Activated naive CD8-positive, alpha-beta T cell treated with anti-CD3 and anti-CD28 coated beads, Interleukin-2, amount 10 ng/mL, durations not matched to agents 7 days and 5 days (primary cell): Measurements from ENCODE around the gene ABHD15. TPM values are rescaled to one million over a fixed set of nuclear protein-coding genes. Genes with fewer than 3 reads are reported as not detected.
A peak's percentile ranks its signal among the peaks of the same experiment; 100 is the strongest.

Source experiments
- ATAC-seq: fragments of 150-1000 bp; cut with Tn5 transposase; one replicate; pipeline ENCODE4 v1.10.0; 2021; ENCODE audit warnings: low read depth, moderate library complexity
- POLR2A ChIA-PET: fragments of 350-600 bp; sonication (Branson Sonifier 250); formaldehyde crosslinking; loops from one replicate; lab custom pipeline; 2021; ENCODE audit warnings: antibody characterized with exemption; lab: Charles Lee
- DNase-seq: peaks from one replicate; pipeline ENCODE4 v3.0.0; 2021
- H3K27ac Mint-ChIP-seq: one replicate; pipeline ENCODE4 v1.8.0; 2022; ENCODE audit warnings: mild to moderate bottlenecking, mixed read lengths
- H3K27me3 Mint-ChIP-seq: one replicate; pipeline ENCODE4 v1.8.0; 2022; ENCODE audit warnings: mild to moderate bottlenecking, moderate library complexity, mixed read lengths
- H3K36me3 Mint-ChIP-seq: one replicate; pipeline ENCODE4 v1.8.0; 2021; ENCODE audit warnings: mild to moderate bottlenecking, mixed read lengths
- H3K4me1 Mint-ChIP-seq: one replicate; pipeline ENCODE4 v1.8.0; 2021; ENCODE audit warnings: mixed read lengths
- H3K4me3 Mint-ChIP-seq: one replicate; pipeline ENCODE4 v1.8.0; 2022; ENCODE audit warnings: mild to moderate bottlenecking, moderate library complexity, mixed read lengths
- H3K9me3 Mint-ChIP-seq: one replicate; pipeline ENCODE4 v1.8.0; 2021; ENCODE audit warnings: mixed read lengths
- total RNA-seq, 2 experiments: library from RNA; stranded (reverse); gene quantifications; one replicate each; pipeline ENCODE4 v1.2.3, GENCODE V29; 2021

ABHD15 gene
- total RNA-seq, 2 experiments from 2014 or later = 20.0 to 20.4 TPM

DNA sequence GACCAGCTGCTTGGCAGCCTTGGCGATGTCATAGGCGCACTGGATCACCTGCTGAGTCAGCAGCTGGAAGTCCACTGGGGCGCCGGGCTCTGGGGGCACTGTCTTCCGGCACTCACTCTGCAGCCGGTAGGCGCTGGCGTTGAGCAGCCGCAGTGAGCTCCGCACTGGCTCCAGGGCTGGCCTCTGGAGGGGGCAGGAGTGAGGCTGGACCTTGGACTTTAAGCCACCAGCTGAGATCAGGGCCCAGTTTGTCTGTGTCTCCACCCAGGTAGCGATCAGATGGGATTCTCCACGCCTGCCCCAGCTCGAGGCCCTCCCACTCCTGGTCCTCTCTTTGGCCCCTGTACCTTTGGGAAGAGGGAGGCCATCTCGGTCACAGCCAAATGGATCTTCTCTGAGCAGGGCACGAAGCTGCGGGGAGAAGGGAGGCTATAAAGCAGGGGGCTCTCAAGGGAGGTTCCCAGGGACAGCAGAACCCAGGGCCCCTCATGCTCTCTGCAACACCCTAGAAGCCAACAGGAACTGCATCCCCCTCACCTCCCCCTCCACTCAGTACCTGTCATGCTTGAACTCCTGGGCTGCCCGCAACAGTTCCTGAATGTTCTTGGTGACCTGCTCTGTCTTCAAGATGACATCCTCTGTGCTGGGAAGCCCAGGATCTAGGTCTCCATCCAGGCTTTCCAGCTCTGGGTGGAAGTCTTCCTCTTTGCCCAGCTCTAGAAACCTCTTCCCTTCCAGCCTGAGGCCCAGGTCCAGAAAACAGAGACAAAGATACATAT is 8.1 kb upstream of the ABHD15 start:
- Mint-ChIP-seq H3K27ac (no peak overlapping the region), H3K27me3 (no peaks in the 10 kb centered on the region), H3K4me3 (no peak overlapping the region), H3K9me3 (no peaks in the 10 kb centered on the region), H3K4me1 (peaks cover 6% of the 10 kb centered on the region), H3K36me3 (peaks cover 11% of the 10 kb centered on the region)
- POLR2A ChIA-PET = interaction anchor here (1.3 kb wide), 1 partner anchor 13 kb away, joined by 5 read pairs; no protein-coding TSS in a partner anchor
- peak; percentile 27 for DNase-seq
- ATAC-seq = no peak

GRCh38 chr17:29573871-29574731 is 7.3 kb upstream of the ABHD15 start:
- Mint-ChIP-seq H3K27me3 (no peaks in the 10 kb centered on the region), H3K4me3 (no peak overlapping the region), H3K27ac (no peak overlapping the region), H3K36me3 (peaks cover 9% of the 10 kb centered on the region), H3K4me1 (peaks cover 9% of the 10 kb centered on the region), H3K9me3 (no peaks in the 10 kb centered on the region)
- ATAC-seq (no peak), DNase-seq (peak; percentile 26)
- POLR2A ChIA-PET = interaction anchor here (1.3 kb wide), 1 partner anchor 14 kb away, joined by 5 read pairs; no protein-coding TSS in a partner anchor

DNA sequence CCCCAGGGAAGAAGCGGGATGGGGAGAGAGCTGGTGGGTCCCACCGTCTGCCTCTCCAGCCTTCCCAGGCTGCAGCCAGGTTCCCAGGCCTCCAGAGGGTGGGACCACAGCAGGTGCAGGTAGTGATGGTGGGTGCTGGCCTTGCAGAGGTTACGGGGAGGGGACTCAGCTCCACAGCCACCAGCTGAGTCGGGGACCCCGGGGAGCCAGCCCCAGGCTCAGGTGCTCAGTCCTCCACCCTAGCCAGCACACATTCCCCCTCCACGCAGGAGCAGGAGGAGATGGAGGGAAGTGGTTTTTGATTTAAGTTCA is 6.7 kb upstream of the ABHD15 start:
- POLR2A ChIA-PET = interaction anchor here (1.3 to 2.7 kb wide), 2 partner anchors 14 to 15 kb away, joined by 5 to 7 read pairs; no protein-coding TSS in a partner anchor
- Mint-ChIP-seq H3K9me3 (no peaks in the 10 kb centered on the region), H3K27ac (no peak overlapping the region), H3K36me3 (peaks cover 9% of the 10 kb centered on the region), H3K4me3 (no peak overlapping the region), H3K27me3 (no peaks in the 10 kb centered on the region), H3K4me1 (peaks cover 11% of the 10 kb centered on the region)
- DNase-seq (no peak), ATAC-seq (no peak)

DNA sequence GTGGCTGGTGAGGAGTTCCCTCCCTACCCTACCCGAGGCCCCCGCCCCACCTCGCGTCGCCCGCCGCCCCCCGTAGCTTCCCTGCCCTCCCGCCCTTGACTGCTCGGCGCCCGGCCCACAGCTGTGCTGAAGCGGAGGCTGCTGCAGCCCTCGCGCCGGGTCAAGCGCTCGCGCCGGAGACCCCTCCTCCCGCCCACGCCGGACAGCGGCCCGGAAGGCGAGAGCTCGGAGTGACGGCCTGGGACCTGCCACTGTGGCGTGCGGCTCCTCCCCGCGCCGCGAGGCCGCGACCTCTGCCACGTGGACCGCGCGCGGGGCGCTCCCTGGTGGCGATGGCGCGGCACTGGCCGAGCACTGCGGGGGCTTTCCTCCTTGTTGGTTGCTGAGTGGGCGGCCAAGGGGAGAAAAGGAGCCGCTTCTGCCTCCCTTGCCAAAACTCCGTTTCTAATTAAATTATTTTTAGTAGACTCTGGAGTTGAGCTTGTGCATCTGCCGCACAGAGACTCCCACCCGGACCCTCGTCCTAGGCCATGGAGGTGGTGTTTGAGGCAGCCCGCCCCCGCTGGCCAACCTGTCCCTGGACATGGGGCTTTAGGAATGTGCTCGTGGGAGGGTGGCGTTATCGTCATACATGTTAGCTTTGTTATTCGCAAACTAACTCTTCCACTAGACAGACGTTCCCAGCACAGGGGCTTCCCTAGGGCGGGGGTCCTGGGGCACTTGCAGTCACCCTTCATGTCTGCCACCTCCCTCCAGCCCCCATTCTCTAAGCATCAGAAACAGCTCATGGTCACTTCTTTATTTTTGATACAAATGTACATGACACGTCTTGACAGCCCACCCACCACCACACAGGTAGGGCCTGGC is 6.1 kb upstream of the ABHD15 start:
- Mint-ChIP-seq H3K36me3 (peaks cover 9% of the 10 kb centered on the region), H3K9me3 (no peaks in the 10 kb centered on the region), H3K4me3 (no peak overlapping the region), H3K4me1 (peaks cover 13% of the 10 kb centered on the region), H3K27me3 (no peaks in the 10 kb centered on the region), H3K27ac (no peak overlapping the region)
- peak; percentile 81 for DNase-seq
- POLR2A ChIA-PET = interaction anchor here (1.6 to 2.7 kb wide), 2 partner anchors 15 to 19 kb away, joined by 4 to 7 read pairs; no protein-coding TSS in a partner anchor
- peak; percentile 17 for ATAC-seq

- ATAC-seq (no peak), DNase-seq (peak; percentile 43)
- Mint-ChIP-seq H3K4me1 (peaks cover 13% of the 10 kb centered on the region), H3K27ac (no peak overlapping the region), H3K27me3 (no peaks in the 10 kb centered on the region), H3K36me3 (peaks cover 9% of the 10 kb centered on the region), H3K4me3 (no peak overlapping the region), H3K9me3 (no peaks in the 10 kb centered on the region)
- POLR2A ChIA-PET = interaction anchor here (1.6 to 2.7 kb wide), 2 partner anchors 16 to 20 kb away, joined by 4 to 7 read pairs; no protein-coding TSS in a partner anchor
Measured at GRCh38 chr17:29571883-29572681, 5.2 kb upstream of the ABHD15 start.

- POLR2A ChIA-PET = interaction anchor here (2.7 kb wide), 1 partner anchor 16 kb away, joined by 7 read pairs; no protein-coding TSS in a partner anchor
- Mint-ChIP-seq H3K27me3 (no peaks in the 10 kb centered on the region), H3K27ac (no peak overlapping the region), H3K4me1 (peaks cover 13% of the 10 kb centered on the region), H3K9me3 (no peaks in the 10 kb centered on the region), H3K36me3 (peaks cover 9% of the 10 kb centered on the region), H3K4me3 (no peak overlapping the region)
- no peak for ATAC-seq
- DNase-seq = no peak
Measured at GRCh38 chr17:29571486-29571882, 4.6 kb upstream of the ABHD15 start.

- Mint-ChIP-seq H3K27me3 (no peaks in the 10 kb centered on the region), H3K4me3 (peak overlapping the region; percentile 23), H3K36me3 (peaks cover 9% of the 10 kb centered on the region), H3K4me1 (peaks cover 16% of the 10 kb centered on the region), H3K9me3 (no peaks in the 10 kb centered on the region), H3K27ac (no peak overlapping the region)
- ATAC-seq = no peak
- POLR2A ChIA-PET = interaction anchor here (0.6 to 5.8 kb wide), 4 partner anchors 11 to 22 kb away, joined by 4 to 45 read pairs (median 20); partner anchors contain the start of gene ANKRD13B
- DNase-seq = peak; percentile 17
Measured at GRCh38 chr17:29570521-29570920, 3.7 kb upstream of the ABHD15 start.

DNA sequence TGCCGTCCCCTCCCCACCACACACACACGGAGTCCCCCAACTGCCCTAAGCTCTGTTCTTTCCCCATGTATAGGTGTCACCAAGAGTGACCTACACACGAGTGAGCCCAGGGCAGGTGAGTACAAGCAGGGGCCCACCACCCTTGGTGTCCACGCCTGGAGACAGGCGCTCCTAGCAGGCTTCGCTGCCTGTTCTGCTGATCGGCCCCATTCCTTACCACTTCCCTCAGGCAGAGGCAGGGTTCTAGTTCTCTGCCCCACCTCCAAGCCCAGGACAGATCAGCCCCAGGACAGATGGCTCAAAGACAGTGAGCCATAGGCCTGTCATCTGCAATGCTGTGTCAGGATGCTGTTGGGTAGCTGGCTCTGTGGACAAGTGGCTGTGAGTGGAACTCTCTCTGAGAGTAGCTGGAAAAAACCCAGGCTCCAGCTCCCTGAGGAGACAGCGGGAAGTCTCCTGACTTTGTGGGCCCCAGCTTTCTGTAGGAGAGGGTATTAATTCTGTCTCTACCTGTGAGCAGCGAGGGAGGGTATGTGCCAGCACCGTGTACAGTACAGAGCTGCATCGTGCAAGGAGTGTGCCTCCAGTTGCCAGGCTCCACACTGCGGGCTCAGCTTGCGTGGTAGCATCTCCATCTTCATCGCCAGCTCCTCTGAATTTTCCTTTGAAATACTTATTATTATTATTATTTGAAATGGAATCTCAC is 2.6 kb upstream of the ABHD15 start:
- DNase-seq = no peak
- Mint-ChIP-seq H3K4me3 (peak overlapping the region; percentile 80), H3K36me3 (peaks cover 6% of the 10 kb centered on the region), H3K27ac (peak overlapping the region; percentile 35), H3K9me3 (no peaks in the 10 kb centered on the region), H3K27me3 (no peaks in the 10 kb centered on the region), H3K4me1 (peaks cover 20% of the 10 kb centered on the region)
- no peak for ATAC-seq
- POLR2A ChIA-PET = interaction anchor here (1.1 to 5.9 kb wide), 6 partner anchors 12 to 275 kb away, joined by 3 to 55 read pairs (median 20); partner anchors contain the start of genes ANKRD13B, NUFIP2 and TAOK1

GRCh38 chr17:29568331-29569244 is 1.8 kb upstream of the ABHD15 start, which contains the start of gene TP53I13:
Gene TP53I13, plus strand, starts transcription at chr17:29568701. Its CDS starts 58 bp downstream, at chr17:29568759.
- no peaks in the 10 kb centered on the region for H3K9me3 Mint-ChIP-seq
- H3K27me3 Mint-ChIP-seq = no peaks in the 10 kb centered on the region
- H3K27ac Mint-ChIP-seq = peak within 1 kb of the TSS; percentile 98
- DNase-seq (peak; percentile 88), ATAC-seq (peak; percentile 57)
- H3K4me1 Mint-ChIP-seq = peaks cover 26% of the 10 kb centered on the region
- peak within 1 kb of the TSS; percentile 98 for H3K4me3 Mint-ChIP-seq
- POLR2A ChIA-PET = interaction anchor here (0.7 to 5.9 kb wide), 12 partner anchors 12 to 429 kb away, joined by 3 to 55 read pairs (median 4); partner anchors contain the start of genes ANKRD13B, NUFIP2 and TAOK1
- H3K36me3 Mint-ChIP-seq = peaks cover 8% of the 10 kb centered on the region

DNA sequence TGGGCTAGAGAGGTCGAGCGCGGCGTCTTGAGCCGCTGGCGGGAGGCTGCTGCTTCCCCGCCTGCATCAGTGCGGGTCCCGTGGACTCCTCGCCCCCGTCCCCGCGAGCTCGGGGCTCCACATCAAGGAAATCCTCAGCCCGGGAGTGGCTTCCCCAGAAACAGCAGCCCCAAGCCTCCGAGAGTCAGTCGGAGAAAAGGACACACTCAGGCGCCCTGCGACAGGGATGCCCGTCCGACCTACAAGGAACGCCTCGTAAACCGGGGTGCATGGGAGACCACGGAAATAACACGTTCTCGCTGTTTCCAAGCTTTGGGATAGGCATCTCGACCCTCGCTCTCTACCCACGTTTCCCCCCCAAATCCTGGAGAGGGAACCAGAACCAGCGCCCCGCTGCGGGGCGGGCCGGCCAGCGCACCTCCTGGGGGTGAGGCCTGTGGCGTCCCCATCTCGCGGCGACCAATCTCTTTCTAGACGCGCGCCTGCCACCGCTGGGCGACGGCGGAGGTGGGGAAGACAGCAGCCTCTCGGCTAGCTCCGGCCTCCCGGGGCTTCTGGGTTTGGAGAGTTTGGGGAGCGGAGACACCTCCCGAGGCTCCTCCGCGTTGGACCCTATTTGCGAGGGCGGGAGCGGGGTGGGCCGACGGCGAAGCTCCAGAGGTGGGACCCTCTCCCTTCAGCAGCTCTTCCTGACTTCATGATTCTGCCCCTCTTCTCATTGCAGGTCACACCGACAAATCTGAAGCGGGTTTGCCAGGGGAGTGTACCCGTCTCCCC is 905 bp upstream of the ABHD15 start:
- Mint-ChIP-seq H3K27ac (peak overlapping the region; percentile 98), H3K36me3 (peaks cover 10% of the 10 kb centered on the region), H3K27me3 (no peaks in the 10 kb centered on the region), H3K4me1 (peaks cover 26% of the 10 kb centered on the region), H3K4me3 (peak overlapping the region; percentile 98), H3K9me3 (no peaks in the 10 kb centered on the region)
- DNase-seq = peak; percentile 84
- ATAC-seq = peak; percentile 58
- POLR2A ChIA-PET = interaction anchor here (0.6 to 5.9 kb wide), 13 partner anchors 8 to 428 kb away, joined by 3 to 55 read pairs (median 4); partner anchors contain the start of genes ANKRD13B, NUFIP2 and TAOK1
